ENCODE measurements around the gene CDK18. TPM values are rescaled to one million over a fixed set of nuclear protein-coding genes. Genes with fewer than 3 reads are reported as not detected.
"Not testable (repeated sequence)": the region's sequence is repeated elsewhere in the genome, so short reads cannot be mapped to it uniquely, and the experiment has no call there.

The CDK18 gene
- total RNA-seq, 1 donor: 0.27 TPM

GRCh38 chr1:205480349-205480985 lies 24.0 kb upstream of the CDK18 start:
- DNase-seq (ENCODE audit: low read depth): no peak
- no peak overlapping the region for H3K4me3 ChIP-seq (ENCODE audit: low read depth, low read length)
- no peak for TF ChIP-seq CTCF (IDR thresholded peaks at IDR 0.05; ENCODE audit: insufficient read depth, low read length)

- TF ChIP-seq CTCF (IDR thresholded peaks at IDR 0.05; ENCODE audit: insufficient read depth, low read length): no peak
- DNase-seq (ENCODE audit: low read depth): no peak
- no peak overlapping the region for H3K4me3 ChIP-seq (ENCODE audit: low read depth, low read length)
Observed at GRCh38 chr1:205481218-205481617, 23.3 kb upstream of the CDK18 start.

GRCh38 chr1:205481629-205482151 lies 22.8 kb upstream of the CDK18 start:
- DNase-seq (ENCODE audit: low read depth): no peak
- TF ChIP-seq CTCF (IDR thresholded peaks at IDR 0.05; ENCODE audit: insufficient read depth, low read length): no peak
- H3K4me3 ChIP-seq (ENCODE audit: low read depth, low read length): no peak overlapping the region

GRCh38 chr1:205482587-205482986 lies 21.9 kb upstream of the CDK18 start:
- DNase-seq (ENCODE audit: low read depth); H3K4me3 ChIP-seq (ENCODE audit: low read depth, low read length): not testable (repeated sequence)

- TF ChIP-seq CTCF (IDR thresholded peaks at IDR 0.05; ENCODE audit: insufficient read depth, low read length): no peak
- no peak overlapping the region for H3K4me3 ChIP-seq (ENCODE audit: low read depth, low read length)
- DNase-seq (ENCODE audit: low read depth): no peak
Observed at GRCh38 chr1:205483372-205483771, 21.1 kb upstream of the CDK18 start.

- peak; percentile 70 for DNase-seq (ENCODE audit: low read depth)
- peak; percentile 94 for TF ChIP-seq CTCF (IDR thresholded peaks at IDR 0.05; ENCODE audit: insufficient read depth, low read length)
- H3K4me3 ChIP-seq (ENCODE audit: low read depth, low read length): no peak overlapping the region
Observed at GRCh38 chr1:205484985-205485967, 19.2 kb upstream of the CDK18 start.

GRCh38 chr1:205486258-205486657 lies 18.2 kb upstream of the CDK18 start:
- no peak for TF ChIP-seq CTCF (IDR thresholded peaks at IDR 0.05; ENCODE audit: insufficient read depth, low read length)
- DNase-seq (ENCODE audit: low read depth): no peak
- no peak overlapping the region for H3K4me3 ChIP-seq (ENCODE audit: low read depth, low read length)

All from fibroblast of the aortic adventitia (primary cell).